HG03045 (cell line): ENCODE measurements around the gene VPS37B.

ENCODE experiments used
- ATAC-seq: cut with Tn5 transposase; IDR thresholded peaks from one replicate; pipeline ENCODE4 v1.9.1; 2021; ENCODE audit warnings: mild to moderate bottlenecking, moderate library complexity; ENCODE audit not compliant: unreplicated experiment

The VPS37B gene

DNA sequence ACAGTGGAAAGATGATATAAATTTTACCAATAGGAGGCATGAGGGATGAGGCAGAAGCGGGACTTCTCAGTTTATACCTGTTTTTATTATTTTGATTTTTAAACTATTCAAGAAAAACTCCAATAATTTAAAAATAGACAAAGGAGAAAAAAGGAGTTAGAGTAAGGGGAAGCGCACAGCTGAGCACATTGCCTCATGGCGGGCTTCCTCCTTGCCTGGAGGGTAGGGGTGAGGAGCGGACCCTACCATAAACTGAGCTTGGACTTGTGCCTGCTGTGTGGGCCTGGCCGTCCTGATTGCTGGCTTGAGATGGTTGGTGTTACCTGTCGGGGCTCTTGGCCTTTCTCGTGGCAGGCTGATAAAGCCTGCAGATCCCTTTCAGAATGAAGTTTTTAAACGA is 75.8 kb downstream of the VPS37B start:
- no peak for ATAC-seq

DNA sequence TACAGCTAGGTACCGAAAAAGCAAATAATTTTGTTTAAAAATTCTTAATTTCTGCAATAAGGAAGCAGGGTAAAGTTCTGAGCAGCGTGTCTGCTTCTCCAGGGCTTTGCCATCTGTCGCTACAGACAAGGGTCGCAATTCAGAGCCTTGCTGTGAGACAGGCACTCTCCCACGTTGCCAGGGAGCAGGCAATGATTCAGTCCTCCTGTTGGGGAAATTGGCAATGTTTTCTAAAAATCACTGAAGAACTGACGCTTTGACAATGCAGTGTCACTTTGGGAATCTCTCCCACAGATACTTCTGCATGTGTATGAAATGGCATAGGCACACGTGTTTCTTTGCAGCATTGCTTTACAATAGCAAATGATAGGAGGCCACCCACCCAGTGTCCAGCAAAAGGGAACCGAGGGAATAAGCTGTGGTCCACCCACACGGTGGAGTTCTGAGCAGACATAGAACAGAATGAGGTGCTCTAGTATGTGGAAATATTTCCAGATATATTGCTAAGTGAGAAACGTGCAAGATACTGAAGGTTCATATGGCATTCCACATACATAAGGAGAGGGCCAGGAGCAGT is 76.6 kb downstream of the VPS37B start:
- ATAC-seq = no peak
